DMS53 (cell line): ENCODE data around the gene LTF.
"Not testable (repeated sequence)": the region's sequence is repeated elsewhere in the genome, so short reads cannot be mapped to it uniquely, and the experiment has no call there.

ENCODE experiments used
- DNase-seq: peaks from one replicate; lab custom pipeline; 2025; lab: John Stamatoyannopoulos, UW

LTF gene

DNA sequence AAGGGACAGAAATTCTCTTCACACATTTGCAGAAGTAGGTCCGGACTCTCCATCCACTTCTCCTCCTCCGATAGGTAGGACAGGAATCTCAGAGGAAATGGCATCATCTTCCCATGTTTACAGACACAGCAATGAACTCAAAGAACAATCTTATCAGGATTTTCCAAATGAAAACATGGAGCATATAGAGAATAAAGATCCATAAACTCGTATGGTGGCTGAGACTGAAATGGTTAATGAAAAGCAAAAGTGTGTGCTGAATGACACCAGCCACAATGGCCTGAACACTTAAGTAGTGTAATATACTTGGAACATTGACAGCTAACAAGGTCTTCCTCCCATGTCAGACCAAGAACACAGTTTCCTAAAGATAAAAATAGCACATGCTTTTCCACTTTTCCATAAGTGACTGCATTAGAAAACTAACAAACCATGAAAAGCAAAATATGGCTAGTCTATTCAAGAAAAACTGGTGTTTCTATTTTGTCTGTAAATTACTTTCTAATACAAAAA, 51.9 kb downstream of the LTF start:
- peak; percentile 2 for DNase-seq

DNA sequence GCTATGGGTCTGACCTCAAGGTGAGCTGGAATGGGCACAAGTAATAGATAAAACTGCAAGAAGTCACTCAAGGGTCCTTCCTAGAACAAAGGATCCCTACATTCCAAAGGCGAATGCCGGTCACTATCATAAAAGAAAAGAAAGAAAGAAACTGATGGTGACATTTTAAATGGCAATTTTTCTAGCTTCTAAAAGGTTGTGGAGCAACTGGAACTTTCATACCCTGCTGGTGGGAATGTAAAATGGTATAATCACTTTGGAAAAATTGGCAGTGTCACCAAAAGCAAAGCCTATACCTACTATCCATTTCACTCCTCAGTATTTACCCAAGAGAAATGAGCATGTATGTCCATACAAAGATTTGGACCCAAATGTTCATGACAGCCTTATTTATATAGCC, 53.4 kb downstream of the LTF start:
- DNase-seq: no peak

DNA sequence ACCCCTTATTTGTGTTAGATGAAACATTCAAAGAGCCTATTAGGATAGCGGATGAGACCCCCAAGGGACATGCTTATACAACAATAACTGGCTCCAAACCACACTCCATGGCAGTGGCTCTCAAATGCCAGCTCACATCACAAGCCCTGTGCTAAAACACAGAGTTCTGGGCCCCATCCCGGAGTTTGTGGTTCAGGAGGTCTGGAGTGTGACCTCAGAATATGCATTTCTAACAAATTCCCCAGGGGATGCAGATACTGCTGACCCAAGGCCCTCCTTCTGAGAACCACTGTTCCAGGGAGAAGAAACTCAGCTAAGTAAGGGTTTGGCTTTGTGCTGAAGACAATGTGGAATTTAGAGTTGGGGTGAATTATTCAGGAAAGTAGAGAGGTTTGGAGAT, 54.0 kb downstream of the LTF start:
- DNase-seq: no peak

DNA sequence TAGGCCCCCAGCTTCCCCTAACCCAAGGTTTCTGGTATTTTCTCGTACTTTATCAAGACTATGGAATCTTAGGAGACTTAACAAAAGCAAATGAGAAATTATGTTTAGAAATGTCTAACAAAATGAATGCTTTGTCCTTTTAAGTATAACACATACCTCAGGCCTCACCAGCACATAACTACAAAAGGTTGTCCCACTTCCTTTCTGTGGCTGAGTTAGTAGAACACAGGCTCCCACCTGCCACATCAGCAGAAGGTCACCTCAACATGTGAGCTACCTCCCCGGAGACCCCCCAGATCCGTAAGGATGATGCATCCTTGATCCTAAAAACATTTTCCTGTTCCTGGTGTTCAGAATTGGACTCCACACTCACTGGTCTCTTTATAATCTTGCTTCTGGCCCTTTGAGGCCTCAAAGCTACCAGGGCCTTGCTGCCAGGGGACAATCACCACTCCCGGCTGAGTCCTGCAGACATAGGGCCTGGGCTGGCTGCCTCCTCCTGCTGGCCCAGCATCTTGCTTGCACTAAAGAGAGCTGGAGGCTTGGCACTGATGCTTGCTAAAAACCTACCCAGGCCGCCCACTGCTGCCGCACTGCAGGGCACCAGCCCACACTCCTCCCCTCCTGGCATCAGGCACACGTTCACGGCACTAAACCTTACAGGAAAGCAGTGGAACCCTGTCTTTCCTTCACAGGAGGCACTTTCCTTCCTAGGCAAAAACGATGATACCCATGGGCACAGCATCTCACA, 54.8 kb downstream of the LTF start:
- no peak for DNase-seq

DNA sequence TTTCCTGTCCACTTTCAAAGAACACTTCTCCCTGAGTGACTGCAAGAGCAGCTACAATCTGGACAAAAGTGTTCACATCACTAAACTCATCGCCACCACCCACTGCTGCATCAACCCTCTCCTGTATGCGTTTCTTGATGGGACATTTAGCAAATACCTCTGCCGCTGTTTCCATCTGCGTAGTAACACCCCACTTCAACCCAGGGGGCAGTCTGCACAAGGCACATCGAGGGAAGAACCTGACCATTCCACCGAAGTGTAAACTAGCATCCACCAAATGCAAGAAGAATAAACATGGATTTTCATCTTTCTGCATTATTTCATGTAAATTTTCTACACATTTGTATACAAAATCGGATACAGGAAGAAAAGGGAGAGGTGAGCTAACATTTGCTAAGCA, 55.9 kb downstream of the LTF start:
- no peak for DNase-seq

DNA sequence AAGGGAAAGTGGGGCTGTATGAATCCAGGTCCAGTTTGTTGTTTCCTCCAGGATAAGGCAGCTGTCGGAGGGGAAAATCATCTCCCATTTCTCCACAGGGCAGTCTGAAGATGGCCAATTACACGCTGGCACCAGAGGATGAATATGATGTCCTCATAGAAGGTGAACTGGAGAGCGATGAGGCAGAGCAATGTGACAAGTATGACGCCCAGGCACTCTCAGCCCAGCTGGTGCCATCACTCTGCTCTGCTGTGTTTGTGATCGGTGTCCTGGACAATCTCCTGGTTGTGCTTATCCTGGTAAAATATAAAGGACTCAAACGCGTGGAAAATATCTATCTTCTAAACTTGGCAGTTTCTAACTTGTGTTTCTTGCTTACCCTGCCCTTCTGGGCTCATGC, 56.7 kb downstream of the LTF start:
- no peak for DNase-seq

DNA sequence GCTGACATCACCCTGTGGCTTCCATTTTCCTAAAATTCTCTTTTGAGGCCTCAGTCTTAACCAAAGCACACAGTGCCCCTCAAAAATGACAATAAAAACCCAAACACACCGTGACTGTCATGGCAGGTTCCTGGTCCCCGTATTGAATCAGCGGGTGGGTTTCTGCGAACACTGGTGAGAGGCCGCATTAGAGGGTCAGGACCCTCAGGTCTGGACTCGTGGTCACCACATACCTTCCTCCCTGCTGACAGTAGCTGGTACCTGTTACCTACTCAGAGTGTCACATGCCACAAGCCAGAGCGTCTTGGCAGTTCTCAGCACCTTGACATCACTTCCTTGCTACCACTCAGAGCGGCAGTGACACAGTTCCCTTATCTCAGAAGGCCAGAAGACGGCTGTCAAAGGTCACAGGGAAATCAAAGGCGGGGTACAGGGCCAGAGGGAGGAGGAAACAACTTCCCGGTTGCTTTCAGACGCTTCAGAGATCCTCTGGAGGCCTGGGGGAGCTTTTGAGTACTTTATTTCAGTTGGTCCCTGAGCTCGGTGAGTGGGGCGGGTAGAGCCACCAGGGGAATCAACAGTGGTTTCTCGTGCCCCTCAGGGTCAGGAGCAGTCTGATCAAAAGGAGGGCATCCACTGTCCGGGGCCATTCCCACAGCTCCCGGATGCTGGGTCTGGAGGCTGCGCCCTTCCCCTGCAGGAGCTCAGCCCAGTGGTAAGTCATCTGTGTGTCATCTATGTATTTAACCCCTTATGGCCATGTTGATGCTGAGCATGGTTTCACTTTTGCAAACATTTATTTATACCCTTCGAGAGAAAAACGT, 57.7 kb downstream of the LTF start, which contains the start of the genes CCR5AS and CCRL2:
Gene CCR5AS, minus strand, starts transcription at position 279 of the 824 bp plus-strand sequence.
Gene CCRL2, plus strand, starts transcription at position 472 of the 824 bp plus-strand sequence. CDS start 821 bp downstream, outside the sequence.
- DNase-seq: no peak

DNA sequence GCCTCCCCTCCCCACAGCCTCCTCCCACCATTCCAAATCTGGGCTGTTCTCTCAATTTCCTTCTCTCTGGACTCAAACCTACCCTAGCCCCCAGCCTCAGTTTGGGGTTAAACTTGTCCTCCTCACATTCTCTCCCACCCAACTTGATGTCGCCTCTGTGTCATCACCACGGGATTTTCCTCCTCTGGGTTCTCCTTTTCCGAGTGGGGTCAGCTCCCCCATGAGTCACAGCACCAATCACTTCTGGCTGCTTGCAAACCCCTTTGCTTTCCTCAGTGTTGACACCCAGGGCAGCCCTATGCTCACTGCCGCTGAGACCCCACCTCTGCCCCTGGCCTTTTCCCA, 58.3 kb downstream of the LTF start:
- no peak for DNase-seq

DNA sequence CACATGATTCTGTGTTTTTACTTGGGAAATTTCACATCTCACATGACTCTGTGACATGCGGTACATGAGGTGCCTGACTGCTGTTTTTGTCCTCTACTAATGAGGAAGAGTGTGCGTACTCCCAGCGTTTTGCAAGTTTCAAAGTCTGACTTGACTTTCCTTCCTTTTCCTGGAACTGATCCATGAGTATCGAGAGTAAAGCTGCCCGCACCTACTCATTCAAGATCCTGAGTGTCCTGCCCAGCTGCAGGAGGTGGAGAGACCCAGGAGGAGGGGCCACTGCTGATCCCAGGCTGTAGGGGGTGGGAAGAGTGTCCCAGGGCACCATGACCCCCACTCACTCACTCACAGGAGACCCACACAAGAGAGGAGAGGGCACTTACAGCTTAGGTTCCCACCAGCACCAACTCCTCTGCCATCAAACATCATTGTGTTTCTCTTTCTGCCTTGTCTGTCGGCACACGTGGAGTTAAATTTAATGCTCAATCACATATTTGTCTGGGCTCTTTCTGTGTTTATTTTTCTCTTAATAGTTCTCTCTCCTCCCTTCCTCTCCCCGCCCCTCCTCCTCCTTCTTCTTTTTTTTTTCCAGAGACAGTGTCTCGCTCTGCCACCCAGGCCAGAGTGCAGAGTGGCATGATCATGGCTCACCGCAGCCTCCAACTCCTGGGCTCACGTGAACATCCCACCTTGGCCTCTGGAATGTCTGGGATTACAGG, 59.2 kb downstream of the LTF start:
- peak; percentile 51 for DNase-seq

DNA sequence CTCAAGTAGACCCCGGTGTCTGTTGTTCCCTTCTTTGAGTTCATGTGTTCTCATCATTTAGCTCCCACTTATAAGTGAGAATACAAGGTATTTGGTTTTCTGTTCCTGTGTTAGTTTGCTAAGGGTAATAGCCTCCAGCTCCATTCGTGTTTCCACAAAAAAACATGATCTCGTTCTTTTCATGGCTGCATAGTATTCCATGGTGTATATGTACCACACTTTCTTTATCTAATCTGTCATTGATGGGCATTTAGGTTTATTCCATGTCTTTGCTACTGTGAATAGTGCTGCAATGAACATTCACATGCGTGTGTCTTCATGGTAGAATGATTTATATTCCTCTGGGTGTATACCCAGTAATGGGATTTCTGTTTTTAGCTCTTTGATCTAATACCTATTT, 61.8 kb downstream of the LTF start:
- DNase-seq: not testable (repeated sequence)

DNA sequence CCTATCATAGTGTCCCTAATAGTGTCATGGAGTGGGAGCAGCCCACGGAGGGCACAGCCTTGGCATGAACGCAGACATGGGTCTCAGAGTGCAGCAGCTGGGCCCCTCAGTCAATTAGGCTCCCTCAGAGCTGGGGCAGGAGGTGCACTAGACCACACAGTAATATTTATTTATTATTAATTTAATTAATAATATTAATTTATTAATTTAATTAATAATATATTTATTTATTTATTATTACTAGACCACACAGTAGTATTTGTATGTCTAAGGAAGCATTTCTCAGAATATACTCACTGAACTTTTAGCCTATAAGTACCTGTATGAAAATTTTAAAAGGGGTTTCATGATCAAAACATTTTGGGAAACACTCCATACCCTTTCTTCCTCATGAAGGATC, 63.1 kb downstream of the LTF start:
- DNase-seq: no peak

DNA sequence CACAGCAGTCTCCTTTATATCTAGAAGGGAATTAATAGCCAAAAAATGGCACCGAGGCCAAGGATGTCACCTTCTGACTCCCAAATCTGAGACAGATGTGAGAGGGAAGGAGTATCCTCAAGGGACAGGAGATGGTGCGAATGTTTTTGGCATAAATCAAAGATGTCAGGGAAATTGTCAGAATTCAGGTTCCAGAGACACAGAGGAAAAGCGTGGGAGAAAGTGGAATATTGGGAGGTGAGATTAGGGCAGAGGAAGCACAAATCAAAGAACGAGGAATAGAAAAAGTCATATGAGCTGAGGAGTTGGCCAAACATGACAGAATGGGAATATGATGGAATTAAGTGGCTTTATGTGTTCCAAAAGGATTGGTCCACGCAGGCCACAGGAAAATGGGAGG, 63.9 kb downstream of the LTF start:
- DNase-seq: no peak

DNA sequence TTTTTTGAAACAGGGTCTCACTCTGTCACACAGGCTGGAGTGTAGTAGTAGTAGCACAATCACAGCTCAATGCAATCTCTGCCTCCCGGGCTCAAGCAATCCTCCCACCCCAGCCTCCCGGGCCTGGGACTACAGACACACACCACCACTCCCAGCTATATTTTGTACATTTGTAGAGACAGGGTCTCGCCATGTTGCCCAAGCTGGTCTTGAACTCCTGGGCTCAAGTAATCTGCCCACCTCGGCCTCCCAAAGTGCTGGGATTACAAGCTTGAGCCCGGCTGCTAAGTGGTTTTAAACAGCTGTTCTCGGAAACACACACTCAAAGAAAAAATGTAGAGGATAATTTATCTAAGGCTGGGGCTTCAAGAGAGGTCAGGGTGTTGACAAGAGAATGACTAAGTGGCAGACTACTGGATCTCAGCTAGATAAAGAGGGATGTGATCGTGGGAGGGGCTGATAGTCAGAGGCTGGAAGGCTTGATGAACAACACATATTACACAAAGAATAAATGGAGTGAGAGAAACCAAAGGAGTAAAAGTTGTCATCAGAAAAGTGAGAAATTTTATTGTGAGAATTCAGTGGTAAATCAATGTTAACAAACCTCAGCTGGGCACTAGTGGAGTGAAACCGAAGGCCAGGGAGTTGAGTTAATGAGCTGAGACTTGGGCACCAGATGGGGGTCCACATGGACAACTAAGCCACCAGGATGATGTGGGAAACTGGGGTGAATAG, 64.5 kb downstream of the LTF start:
- peak; percentile 38 for DNase-seq

DNA sequence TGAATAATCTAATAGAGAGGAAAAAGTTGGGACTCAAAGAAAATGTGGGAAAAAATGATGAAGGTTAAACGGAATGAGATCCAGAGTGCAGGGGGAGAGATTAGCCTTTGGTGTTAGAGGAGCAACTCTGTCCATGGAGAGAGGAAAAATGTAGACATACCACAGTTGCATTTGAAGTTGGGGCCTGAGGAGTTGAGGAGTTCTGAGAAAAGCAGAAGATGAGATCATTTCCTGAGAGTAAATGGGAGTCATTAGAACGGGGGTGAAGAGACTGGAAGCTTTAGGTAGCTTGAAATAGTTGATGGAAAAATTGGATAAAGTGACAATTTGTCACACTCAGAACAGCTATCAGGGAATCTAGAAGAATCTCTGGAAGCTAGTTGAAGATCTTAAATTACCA, 65.1 kb downstream of the LTF start:
- DNase-seq: no peak

DNA sequence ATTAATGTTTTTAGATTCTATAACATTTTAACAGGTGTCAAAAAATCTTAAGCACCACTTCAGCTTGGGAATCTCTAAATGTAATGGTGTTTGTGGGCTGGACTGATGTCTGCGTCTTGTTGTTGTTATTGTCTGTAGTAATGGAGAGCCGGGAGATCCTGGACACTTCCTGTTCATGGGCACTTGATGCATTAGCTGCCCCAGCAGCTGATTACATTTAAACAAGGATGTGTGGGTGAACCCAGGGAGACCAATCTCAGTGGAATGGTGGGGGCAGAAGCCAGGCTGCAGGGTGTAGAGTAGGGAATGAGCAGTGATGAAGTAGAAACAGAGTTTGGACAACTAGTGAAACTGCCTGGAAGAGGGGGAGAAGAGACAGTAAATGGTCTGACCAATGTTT, 65.6 kb downstream of the LTF start:
- DNase-seq: peak; percentile 6

DNA sequence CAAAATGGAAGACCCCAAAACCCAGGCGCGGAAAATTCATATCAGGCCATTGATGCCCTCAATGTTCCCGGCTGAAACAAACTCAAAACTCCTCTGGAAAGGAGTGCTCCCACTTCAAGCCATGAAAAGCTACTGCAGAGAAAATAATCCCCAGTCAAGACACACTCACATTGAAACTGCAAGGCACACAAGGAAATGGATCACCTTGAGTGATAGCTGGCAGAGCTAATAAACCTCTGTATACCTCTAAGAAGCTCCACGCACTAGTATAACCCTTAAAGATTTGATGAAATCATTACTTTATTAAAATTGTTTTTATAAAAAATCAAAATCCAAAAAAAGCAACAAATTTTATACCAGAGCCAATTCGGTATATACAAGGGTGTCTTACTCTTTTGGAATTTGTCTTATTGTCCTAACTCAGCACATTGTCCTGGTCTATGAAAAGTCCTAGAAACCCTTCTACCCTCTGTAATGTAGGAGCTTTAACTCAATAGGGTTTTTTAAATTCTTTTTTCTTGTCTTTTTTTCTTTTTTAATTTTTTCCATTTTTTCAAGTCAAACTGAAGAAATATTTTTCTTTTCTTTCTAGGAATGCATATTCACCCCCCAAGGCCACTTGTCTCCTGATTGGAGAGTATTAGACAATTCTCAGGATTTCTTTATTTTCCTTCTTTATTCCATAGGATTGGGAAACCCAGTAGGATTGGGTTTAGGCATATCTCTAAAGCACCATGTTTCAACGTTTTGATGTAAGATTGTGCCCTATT, 66.3 kb downstream of the LTF start:
- DNase-seq: no peak

DNA sequence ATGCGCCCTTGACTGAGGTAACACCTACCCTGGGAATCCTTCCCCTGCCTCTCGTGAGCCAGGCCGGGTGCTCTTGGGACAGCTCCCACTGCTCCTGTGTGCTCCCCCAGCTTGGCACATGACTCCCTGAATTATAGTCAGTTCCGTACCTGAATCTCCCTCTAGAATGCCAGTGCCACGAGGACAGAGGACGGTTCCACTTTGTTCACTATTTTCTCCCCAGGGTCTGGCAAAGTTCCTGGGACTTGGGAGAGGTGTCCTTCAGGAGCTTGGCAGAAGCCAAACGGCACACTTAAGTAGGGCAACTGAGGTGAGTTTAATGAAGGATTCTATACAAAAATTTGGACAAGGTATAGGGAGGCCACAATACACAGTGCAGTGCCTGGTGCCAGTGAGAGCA, 67.6 kb downstream of the LTF start:
- no peak for DNase-seq

DNA sequence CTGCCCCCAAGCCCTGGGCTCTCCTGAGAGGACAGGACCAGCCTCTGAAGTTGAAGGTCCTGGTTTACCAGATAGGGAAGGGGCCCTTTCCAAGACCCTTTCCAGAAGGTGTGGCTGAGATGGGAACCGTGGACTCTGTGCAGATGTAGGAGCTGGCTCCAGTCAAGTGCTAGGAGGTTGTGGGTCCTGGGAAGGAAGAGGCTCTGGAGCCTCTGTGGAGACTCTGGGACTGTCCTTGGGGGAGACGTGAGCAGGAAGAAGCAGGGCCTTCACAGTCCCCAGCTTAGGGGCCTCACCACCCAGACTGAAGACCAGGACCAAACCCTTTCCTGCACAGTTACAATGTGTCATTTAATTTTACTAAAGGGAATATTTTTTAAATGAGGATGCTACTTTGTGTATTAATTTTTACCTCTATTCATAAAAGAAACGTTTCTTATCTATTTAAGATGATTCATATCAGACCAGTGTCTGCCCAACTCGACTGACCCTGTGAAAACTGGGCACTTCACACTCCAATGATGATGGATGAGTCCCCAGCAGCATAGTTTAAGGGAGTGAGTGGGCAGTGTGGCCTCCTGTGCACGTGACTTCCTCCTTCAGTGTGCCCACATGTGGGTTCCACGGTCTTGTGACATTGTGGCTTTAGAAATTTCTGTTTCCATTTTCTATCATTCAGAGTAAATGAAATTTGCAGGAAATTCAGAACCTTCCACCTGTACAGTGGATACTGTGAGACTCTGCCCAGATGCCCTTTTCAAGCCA, 68.8 kb downstream of the LTF start:
- no peak for DNase-seq

DNA sequence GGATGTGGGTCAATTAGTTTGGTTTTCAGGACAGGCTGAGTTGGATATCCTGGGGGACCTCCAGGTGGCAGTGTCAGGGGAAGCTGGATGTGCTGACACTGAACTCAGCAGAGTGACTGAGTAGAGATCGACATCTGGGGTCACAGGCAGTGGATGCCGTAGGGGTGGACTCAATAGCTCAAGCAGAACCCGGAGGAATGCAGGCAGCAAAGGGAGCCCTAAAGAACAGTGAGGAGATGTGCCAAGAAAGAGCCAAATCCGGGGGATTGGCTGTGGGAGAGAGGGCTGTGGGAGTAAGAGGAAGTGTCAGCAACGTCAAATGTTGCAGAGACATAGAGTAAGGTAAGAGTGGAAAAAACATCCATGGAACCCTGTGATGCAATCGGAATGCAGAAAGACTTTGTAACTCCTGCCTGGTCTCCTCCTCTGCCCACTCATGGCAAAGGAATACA, 69.5 kb downstream of the LTF start:
- no peak for DNase-seq
